Bronchial epithelial cell (primary cell): ENCODE measurements around the gene NOS3. TPM values are rescaled to one million over a fixed set of nuclear protein-coding genes. Genes with fewer than 3 reads are reported as not detected.

Experiments
- DNase-seq: peaks from one replicate; pipeline ENCODE4 v3.0.0-alpha.2; 2010; ENCODE audit warnings: low read depth
- FAIRE-seq: peaks from 2 replicates; lab custom pipeline; 2011; peaks lifted over from hg19 to GRCh38; lab: Jason Lieb, UNC
- H3K27me3 ChIP-seq: 2 replicates; pipeline ENCODE4 v1.5.1; 2011; ENCODE audit warnings: low read length; ENCODE audit not compliant: control insufficient read depth, insufficient read depth
- H3K36me3 ChIP-seq: 2 replicates; pipeline ENCODE4 v1.5.1; 2011; ENCODE audit warnings: low read length; ENCODE audit not compliant: control insufficient read depth, insufficient read depth
- H3K4me3 ChIP-seq: 2 replicates; pipeline ENCODE4 v1.5.1; 2011; ENCODE audit warnings: mild to moderate bottlenecking, low read depth, low read length, control low read depth
- CTCF ChIP-seq: IDR thresholded peaks from 2 replicates; pipeline ENCODE4 v1.5.1; 2011; ENCODE audit warnings: mild to moderate bottlenecking, moderate library complexity, low read length, control low read depth, inconsistent platforms; ENCODE audit not compliant: insufficient read depth, severe bottlenecking
- total RNA-seq: library from RNA; depleted of rRNA; stranded (reverse); fragments of >200 nt; gene quantifications from 2 replicates; pipeline ENCODE4 v1.2.1, GENCODE V29; 2014

The NOS3 gene
- total RNA-seq, 1 donor from 2014 or later, result under 0.01 TPM

- Histone ChIP-seq H3K4me3 (no peak overlapping the region), H3K36me3 (peaks cover 7% of the 10 kb centered on the region), H3K27me3 (peaks cover 3% of the 10 kb centered on the region)
- no peak for TF ChIP-seq CTCF
- no peak for FAIRE-seq
- DNase-seq, result no peak
Observed at GRCh38 chr7:151045262-151045661, 54.4 kb downstream of the NOS3 start.

GRCh38 chr7:151045967-151046366 lies 55.1 kb downstream of the NOS3 start:
- Histone ChIP-seq H3K36me3 (peaks cover 7% of the 10 kb centered on the region), H3K4me3 (no peak overlapping the region), H3K27me3 (peaks cover 6% of the 10 kb centered on the region)
- no peak for DNase-seq
- no peak for TF ChIP-seq CTCF
- no peak for FAIRE-seq

GRCh38 chr7:151046603-151047573 lies 56.1 kb downstream of the NOS3 start:
- TF ChIP-seq CTCF, result no peak
- DNase-seq, result no peak

DNA sequence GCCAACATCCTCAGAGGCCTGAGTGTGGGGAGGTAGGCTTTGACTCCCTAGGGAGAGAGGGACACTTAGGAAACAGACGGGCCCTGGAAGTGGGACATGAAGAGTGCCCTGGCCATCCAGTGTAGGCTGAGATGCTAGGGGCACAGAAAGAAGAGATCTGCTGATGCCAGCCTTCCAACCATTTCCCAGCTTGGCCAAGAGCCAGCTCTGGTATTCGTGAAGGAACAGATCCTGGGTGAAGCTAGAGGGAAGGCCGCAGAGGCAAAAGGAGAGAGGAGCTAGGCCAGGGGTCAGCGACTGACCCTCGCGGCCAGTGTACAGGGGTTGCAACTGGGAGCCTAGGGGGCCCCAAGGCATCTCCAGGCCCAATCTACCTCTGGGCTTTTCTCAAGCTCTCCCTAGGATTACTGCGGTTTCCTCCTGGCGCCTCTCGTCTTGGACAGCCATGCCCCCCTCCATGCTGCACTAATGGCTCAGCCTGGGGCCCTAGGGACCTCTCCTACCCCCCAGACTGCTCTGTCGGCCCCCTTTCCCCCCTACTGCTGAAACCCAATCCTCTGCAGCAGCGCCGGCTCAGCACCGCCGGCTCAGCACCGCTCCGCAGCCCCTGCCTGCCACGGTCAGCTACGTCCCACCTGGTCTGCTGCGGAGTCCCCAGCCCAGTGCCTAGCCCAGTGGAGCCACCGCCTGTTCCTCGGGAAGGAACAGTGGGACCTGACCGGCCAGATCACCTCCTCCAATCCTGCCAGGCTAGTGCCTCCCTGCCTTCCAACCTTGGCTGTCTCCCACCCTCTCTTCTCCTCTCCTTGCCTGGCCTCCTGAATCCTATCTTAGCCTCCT lies 57.4 kb downstream of the NOS3 start, which contains the start of gene ASIC3:
Gene ASIC3, plus strand, starts transcription at position 556 of the 840 bp plus-strand sequence. CDS start 355 bp downstream, outside the sequence.
- Histone ChIP-seq H3K4me3 (no peak within 1 kb of the TSS), H3K36me3 (peaks cover 2% of the 10 kb centered on the region), H3K27me3 (peaks cover 6% of the 10 kb centered on the region)
- FAIRE-seq (no peak), DNase-seq (no peak)
- no peak for TF ChIP-seq CTCF

More at GRCh38 chr7:151046603-151047573, 56.1 kb downstream of the NOS3 start:
- peaks cover 5% of the 10 kb centered on the region for H3K36me3 ChIP-seq
- H3K4me3 ChIP-seq, result no peak overlapping the region
- peaks cover 6% of the 10 kb centered on the region for H3K27me3 ChIP-seq
- no peak for FAIRE-seq

DNA sequence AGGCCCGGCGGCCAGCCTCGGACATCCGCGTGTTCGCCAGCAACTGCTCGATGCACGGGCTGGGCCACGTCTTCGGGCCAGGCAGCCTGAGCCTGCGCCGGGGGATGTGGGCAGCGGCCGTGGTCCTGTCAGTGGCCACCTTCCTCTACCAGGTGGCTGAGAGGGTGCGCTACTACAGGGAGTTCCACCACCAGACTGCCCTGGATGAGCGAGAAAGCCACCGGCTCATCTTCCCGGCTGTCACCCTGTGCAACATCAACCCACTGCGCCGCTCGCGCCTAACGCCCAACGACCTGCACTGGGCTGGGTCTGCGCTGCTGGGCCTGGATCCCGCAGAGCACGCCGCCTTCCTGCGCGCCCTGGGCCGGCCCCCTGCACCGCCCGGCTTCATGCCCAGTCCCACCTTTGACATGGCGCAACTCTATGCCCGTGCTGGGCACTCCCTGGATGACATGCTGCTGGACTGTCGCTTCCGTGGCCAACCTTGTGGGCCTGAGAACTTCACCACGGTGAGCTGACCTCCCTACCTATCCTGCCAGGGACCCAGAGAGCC lies 58.2 kb downstream of the NOS3 start:
- DNase-seq (no peak), FAIRE-seq (no peak)
- Histone ChIP-seq H3K27me3 (peaks cover 6% of the 10 kb centered on the region), H3K36me3 (peaks cover 2% of the 10 kb centered on the region), H3K4me3 (no peak overlapping the region)
- no peak for TF ChIP-seq CTCF
